NCI-H1930 (cell line): ENCODE results near the gene GP1BB.
"Not testable (repeated sequence)": the region's sequence is repeated elsewhere in the genome, so short reads cannot be mapped to it uniquely, and the experiment has no call there.

Experiments used
- DNase-seq, 2 experiments: peaks; one replicate each; lab custom pipeline; 2025; lab: John Stamatoyannopoulos, UW

GP1BB gene

DNA sequence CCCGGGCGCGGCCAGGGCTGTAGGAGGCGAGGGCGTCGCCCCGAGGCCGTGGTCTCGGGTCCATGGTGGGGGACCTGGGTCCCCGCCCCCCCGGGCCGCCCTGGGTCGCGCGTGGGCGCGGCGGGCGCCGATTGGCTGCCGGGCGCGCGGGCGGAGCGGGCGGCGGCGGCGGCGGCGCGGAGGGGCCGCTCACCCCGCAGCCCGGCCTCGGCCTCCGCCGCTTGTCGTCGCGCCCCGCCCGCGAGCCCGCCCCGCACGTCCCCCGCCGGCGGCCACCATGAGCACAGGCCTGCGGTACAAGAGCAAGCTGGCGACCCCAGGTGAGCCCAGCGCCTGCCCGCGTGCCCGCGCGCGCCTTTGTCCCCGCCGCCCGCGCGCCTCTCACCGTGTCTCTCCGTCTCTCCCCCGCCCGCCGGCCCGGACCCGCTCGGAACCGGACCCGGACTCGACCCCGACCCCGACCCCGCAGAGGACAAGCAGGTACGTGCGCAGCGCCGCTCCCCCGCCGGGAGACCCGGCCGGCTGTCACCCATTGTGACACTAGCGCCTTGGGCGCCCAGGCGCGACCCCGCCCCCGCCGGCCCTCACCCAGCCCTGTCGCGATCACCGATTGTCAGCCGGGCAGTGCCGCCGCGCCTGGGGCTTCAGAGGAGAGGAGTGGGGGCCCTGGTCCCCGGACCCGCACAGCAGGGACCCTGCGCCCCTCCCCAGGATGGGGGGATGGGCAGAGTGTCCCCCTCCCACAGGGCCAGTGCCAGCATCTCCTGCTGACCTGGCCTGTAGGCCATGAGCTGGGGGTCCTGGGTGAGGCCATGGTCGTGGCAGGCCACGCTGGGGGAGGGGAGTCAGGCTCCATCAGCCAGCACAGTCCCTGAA is 8.8 kb upstream of the GP1BB start, which contains the start of gene SEPTIN5:
Gene SEPTIN5, plus strand, starts transcription at position 192 of the 876 bp plus-strand sequence. Its CDS starts 86 bp downstream, at position 278.
- DNase-seq, result no peak

DNA sequence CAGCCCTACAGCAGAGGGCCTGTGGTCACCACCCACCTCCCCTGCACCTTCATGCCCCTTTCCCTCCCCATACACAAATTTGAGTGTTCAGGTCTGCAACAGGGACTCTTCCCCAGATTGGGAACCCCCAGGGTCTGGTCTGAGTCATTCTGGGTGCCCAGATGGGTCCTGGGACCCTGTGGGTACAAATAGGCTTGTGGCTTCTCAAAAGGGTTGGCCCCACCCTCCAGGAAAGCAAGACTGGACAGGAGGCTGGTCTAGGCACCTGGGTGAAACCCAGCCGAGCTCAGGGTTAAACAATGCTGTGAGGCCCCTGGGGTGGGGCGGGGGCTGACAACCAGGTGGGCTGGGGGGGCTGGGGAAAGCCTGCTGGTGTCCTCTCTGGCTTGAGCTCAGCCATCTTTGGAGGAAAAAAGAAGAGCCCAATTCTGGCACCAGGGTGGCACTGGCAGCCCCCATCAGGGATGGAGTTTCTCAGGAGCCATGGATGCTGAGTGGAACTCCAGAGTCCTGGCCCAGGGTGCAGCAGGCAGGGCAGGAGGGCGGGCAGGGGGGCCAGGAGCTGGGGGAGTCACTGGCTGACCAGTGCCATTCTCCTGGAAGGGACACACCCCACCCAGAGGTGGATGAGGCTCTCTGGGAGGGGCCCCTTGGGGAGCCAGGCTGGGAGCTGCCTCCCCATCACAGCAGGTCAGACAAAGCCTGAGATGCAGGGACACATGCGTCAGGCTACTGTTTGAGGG is 8.0 kb upstream of the GP1BB start:
- DNase-seq, result no peak

DNA sequence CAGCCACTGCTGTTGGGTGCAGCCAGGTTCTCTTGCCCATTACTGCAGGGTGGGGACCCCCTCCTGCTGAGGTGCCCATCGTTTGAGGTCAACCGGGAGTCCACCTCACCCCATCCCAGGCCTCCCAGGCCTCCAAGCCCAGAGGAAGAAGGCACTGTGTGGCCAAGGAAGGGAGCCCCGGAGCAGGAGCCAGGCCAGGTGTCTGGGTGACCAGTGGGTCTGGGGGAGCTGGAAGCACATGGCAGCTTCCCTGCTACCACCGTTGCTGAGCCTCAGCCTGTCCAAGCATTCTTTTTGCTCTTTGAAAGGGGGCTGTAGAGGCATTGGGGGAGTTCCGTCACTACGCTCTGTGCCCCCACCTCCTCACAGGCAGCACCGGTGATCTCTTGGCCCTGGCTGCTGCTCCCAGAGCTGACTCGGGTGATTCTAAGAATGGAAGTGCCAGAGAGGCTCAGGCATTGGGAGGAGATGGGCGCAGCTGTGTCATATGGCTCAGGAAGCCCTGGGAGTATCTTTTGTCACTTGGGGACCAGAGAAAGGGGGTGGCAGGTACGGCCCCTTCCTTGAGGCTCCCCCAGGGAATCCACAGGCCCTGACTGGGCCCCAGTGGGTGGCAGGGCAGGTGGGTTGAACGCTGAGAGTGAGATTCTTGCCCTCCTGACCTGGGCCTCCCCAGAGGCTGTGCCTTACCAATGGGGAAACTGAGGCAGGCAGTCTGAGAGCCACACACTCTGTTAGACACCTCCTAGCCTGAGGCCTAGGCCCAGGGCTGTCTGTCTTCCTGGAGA is 7.1 kb upstream of the GP1BB start:
- no peak for DNase-seq

GRCh38 chr22:19716829-19717105 is 6.6 kb upstream of the GP1BB start:
- no peak for DNase-seq

DNA sequence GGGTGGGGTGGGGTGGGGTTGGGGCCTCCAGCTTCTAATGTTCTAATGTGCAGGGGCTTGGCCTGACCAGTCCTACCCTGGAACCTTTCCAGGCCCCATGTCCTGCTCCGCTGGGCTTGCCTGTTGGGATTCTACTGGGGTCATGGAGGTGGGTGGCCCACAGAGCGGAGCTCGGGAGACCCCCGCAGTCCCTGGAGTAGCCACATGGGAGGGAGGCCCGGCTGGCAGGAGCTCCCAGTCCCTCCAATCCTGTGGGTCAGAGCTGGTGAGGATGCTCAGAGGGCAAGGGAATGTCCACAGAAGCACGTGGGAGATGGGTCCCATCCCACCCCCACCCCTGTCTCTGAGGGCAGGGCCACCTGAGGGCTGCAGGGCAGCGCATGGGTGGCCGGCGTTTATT is 6.2 kb upstream of the GP1BB start:
- no peak for DNase-seq

DNA sequence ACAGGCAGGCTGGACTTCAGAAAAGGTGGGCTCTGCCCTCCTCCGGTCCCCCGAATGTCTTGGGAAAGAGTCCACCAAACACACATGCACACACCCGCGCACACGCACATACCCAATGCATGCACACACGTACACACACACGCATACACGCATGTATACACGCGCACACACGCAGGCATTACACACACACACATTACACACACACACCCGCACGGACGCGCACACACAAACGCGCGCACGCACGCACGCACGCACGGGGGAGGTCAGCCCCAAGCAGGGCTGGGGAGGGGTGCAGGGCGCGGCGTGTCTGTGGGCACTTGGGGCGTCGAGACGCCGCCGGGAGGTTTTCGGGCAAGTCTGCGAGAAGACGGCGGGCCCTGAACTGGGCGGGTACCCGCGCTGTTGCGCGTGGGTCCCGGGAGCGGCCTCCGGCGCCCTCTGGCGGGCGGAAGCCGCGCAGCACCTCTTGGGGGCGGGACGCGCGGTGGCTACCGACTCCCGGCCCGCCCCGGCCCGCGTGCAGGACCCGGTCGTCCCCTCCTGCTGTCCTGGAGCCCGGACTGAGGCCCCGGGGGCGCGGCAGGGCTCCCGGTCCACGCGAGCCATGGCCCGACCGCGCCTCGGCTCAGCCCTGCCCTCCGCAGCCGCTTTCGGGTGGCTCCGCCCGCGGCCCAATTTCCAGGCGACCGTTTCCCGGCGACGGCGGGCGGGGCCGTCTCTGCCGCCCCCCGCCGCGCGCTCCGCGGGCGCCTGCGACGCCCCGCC is 5.5 kb upstream of the GP1BB start:
- DNase-seq, result peak; percentile 25 to 74

DNA sequence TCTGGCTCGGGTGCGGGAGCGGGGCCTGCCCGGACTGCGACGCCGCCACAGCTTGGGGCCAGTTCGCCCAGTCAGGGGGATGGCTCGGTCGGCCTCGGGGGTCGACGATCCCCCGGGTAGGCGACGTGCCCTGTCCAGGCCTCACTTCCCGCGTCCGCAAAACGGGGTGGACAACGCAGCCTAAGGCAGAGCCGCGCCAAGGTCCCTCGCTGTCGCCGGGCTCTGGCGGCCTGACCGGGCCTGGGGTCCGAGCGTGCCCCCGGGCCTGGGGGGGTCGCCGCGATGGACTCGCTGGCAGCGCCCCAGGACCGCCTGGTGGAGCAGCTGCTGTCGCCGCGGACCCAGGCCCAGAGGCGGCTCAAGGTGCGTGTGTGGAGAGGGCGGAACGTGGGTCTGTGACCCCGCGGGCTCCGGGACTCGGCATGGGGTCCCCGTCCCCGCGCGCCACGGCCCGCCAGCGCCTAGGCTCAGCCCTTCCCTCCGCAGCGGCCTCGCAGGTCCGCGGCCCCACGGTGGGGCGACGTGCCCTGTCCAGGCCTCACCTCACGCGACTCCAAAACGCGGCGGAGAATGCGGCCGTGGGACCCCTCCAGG is 4.8 kb upstream of the GP1BB start:
- no peak for DNase-seq

- DNase-seq, result no peak
These were observed 4.3 kb upstream of the GP1BB start for GRCh38 chr22:19719050-19719482.

GRCh38 chr22:19719488-19720021 is 3.8 kb upstream of the GP1BB start:
- no peak for DNase-seq

DNA sequence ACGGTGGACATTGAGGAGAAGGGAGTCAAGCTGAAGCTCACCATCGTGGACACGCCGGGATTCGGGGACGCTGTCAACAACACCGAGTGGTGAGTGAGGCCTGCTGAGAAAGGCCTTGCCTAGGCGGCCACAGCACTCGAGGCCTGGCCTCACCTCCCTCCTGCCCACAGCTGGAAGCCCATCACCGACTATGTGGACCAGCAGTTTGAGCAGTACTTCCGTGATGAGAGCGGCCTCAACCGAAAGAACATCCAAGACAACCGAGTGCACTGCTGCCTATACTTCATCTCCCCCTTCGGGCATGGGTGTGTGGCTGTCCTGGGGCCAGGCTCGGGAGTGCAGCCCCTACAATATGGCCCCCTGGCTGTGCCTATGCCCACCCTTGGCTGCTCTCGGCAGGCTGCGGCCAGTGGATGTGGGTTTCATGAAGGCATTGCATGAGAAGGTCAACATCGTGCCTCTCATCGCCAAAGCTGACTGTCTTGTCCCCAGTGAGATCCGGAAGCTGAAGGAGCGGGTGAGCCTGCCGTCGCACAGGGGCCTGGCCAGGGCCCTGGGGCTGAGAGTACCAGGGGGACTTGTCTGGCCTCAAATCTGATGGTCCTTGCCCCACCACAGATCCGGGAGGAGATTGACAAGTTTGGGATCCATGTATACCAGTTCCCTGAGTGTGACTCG is 3.0 kb upstream of the GP1BB start:
- DNase-seq, result no peak

GRCh38 chr22:19720999-19721329 is 2.4 kb upstream of the GP1BB start:
- no peak for DNase-seq

DNA sequence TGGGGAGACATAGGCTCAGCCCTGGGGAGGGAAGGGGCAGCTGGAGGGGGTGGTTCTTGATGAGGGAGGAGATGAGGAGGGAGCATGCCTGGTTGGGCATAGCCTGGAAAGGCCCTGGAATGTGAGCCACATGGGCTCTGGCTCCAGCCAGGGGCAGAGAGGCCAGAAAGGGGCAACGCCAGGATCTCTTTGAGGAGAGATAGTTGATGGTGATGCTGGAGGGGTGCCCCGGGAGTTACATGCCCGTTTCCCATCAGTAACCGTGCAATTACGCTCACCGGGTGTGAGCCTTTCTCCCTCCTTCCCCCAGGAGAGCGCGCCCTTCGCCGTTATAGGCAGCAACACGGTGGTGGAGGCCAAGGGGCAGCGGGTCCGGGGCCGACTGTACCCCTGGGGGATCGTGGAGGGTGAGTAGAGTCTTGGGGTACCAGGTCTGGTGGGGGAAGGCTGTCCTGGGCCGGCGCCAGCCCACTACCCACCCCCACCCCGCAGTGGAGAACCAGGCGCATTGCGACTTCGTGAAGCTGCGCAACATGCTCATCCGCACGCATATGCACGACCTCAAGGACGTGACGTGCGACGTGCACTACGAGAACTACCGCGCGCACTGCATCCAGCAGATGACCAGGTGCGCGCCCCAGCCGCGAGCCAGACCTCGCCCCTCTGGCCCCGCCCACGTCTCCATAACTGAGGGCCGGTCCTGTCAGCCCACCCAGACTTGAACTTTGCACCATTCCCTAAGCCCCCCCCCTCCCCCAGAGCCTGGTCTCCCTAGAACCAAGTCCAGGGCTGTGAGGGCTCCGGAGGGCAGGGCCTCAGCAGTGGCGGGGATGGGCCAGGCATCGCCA is 1.8 kb upstream of the GP1BB start:
- no peak for DNase-seq

DNA sequence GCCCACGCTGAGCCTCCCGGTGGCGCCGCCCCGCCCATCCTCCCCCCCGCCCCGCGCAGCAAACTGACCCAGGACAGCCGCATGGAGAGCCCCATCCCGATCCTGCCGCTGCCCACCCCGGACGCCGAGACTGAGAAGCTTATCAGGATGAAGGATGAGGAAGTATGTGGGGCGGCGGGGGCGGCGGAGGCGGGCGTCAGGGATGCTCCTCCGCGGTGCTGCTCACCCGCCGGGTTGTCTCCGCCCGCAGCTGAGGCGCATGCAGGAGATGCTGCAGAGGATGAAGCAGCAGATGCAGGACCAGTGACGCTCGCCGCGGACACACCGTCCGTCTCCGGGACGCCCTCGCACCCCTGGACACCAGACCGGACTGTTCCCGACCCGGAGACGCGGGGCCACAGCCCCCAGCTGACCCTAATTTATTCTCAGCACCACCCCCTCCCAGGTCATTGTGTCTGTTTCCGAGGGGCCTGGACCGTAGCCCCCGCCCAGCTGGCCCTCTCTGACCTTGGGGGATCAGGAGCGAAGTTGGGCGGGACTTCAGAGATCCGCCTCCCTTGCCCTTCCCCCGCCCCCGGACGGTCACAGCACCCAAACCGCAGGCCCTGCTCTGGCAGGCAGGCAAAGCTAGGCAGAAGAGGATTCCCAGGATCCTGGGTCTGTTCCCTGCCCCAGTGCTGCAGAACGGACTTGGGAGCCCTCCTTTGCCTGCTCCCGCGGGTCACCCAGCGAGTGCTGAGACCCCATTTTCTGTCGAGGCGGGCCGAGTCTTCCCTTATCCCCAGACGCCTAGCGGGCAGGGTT is 959 bp upstream of the GP1BB start:
- DNase-seq, result no peak

GRCh38 chr22:19722982-19723231 is 432 bp upstream of the GP1BB start:
- DNase-seq, result no peak

DNA sequence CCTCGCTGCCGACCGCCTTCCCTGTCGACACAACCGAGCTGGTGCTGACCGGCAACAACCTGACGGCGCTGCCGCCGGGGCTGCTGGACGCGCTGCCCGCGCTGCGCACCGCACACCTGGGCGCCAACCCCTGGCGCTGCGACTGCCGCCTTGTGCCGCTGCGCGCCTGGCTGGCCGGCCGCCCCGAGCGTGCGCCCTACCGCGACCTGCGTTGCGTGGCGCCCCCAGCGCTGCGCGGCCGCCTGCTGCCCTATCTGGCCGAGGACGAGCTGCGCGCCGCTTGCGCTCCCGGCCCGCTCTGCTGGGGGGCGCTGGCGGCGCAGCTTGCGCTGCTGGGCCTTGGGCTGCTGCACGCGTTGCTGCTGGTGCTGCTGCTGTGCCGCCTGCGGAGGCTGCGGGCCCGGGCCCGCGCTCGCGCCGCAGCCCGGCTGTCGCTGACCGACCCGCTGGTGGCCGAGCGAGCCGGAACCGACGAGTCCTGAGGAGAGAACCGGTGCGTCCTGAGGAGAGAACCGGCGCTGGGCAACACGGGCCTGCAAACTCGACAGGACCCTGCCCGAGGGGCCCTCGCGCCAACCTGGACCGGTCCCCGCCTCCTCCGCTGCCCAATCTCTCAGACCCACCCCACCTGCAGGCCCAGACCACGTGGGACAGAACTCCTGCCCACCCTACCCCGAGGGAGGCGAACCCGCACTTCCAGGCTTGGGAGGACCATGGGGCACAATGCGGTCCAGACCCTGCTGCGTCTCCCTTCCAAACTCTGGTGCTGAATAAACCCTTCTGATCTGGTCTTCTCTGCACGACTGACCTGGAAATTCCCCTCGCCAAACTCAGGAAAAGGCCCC is 866 bp downstream of the GP1BB start:
- DNase-seq, result peak; percentile 25 to 66

GRCh38 chr22:19724927-19725661 is 1.8 kb downstream of the GP1BB start:
- DNase-seq, result no peak

GRCh38 chr22:19726064-19726788 is 2.9 kb downstream of the GP1BB start:
- not testable (repeated sequence) for DNase-seq
